Measurements from ENCODE around the gene CAMK4.
"Not testable (repeated sequence)": the region's sequence is repeated elsewhere in the genome, so short reads cannot be mapped to it uniquely, and the experiment has no call there.

CAMK4 gene

GRCh38 chr5:111310711-111311620, 86.8 kb downstream of the CAMK4 start:
- DNase-seq (ENCODE audit: low read depth in 2 of 2), result no peak

GRCh38 chr5:111311666-111312065, 87.5 kb downstream of the CAMK4 start:
- no peak for DNase-seq (ENCODE audit: low read depth in 2 of 2)

GRCh38 chr5:111313017-111313724, 89.0 kb downstream of the CAMK4 start:
- DNase-seq (ENCODE audit: low read depth in 2 of 2), result no peak

- no peak for DNase-seq (ENCODE audit: low read depth in 2 of 2)
These were observed 96.8 kb downstream of the CAMK4 start for GRCh38 chr5:111320953-111321352.

- no peak for DNase-seq (ENCODE audit: low read depth in 2 of 2)
These were observed 97.2 kb downstream of the CAMK4 start for GRCh38 chr5:111321376-111321775.

- no peak for DNase-seq (ENCODE audit: low read depth in 2 of 2)
These were observed 102.4 kb downstream of the CAMK4 start for GRCh38 chr5:111326551-111326950.

- DNase-seq (ENCODE audit: low read depth in 2 of 2), result no peak
These were observed 112.9 kb downstream of the CAMK4 start for GRCh38 chr5:111337133-111337532.

- no peak for DNase-seq (ENCODE audit: low read depth in 2 of 2)
These were observed 113.5 kb downstream of the CAMK4 start for GRCh38 chr5:111337688-111338087.

- DNase-seq (ENCODE audit: low read depth in 2 of 2), result no peak
These were observed 121.5 kb downstream of the CAMK4 start for GRCh38 chr5:111345731-111346130.

- no peak for DNase-seq (ENCODE audit: low read depth in 2 of 2)
These were observed 122.8 kb downstream of the CAMK4 start for GRCh38 chr5:111347021-111347420.

- no peak for DNase-seq (ENCODE audit: low read depth in 2 of 2)
These were observed 124.6 kb downstream of the CAMK4 start for GRCh38 chr5:111348661-111349329.

- no peak for DNase-seq (ENCODE audit: low read depth in 2 of 2)
These were observed 125.2 kb downstream of the CAMK4 start for GRCh38 chr5:111349429-111349828.

- no peak for DNase-seq (ENCODE audit: low read depth in 2 of 2)
These were observed 128.9 kb downstream of the CAMK4 start for GRCh38 chr5:111353035-111353434.

- DNase-seq (ENCODE audit: low read depth in 2 of 2), result not testable (repeated sequence)
These were observed 134.5 kb downstream of the CAMK4 start for GRCh38 chr5:111358726-111359125.

GRCh38 chr5:111360173-111360572, 136.0 kb downstream of the CAMK4 start:
- DNase-seq (ENCODE audit: low read depth in 2 of 2), result no peak

- no peak for DNase-seq (ENCODE audit: low read depth in 2 of 2)
These were observed 140.8 kb downstream of the CAMK4 start for GRCh38 chr5:111364992-111365391.

GRCh38 chr5:111366388-111366787, 142.2 kb downstream of the CAMK4 start:
- DNase-seq (ENCODE audit: low read depth in 2 of 2), result no peak

- no peak for DNase-seq (ENCODE audit: low read depth in 2 of 2)
These were observed 142.9 kb downstream of the CAMK4 start for GRCh38 chr5:111367115-111367514.

GRCh38 chr5:111372799-111373198, 148.6 kb downstream of the CAMK4 start:
- DNase-seq (ENCODE audit: low read depth in 2 of 2), result no peak

- no peak for DNase-seq (ENCODE audit: low read depth in 2 of 2)
These were observed 150.2 kb downstream of the CAMK4 start for GRCh38 chr5:111374380-111374779.

- DNase-seq (ENCODE audit: low read depth in 2 of 2), result no peak
These were observed 151.5 kb downstream of the CAMK4 start for GRCh38 chr5:111375645-111376044.

GRCh38 chr5:111377306-111377705, 153.1 kb downstream of the CAMK4 start:
- no peak for DNase-seq (ENCODE audit: low read depth in 2 of 2)

Measured in activated CD4-positive, alpha-beta T cell treated with anti-CD3 and anti-CD28 coated beads for 24 hours (primary cell).